Fibroblast of villous mesenchyme (primary cell): ENCODE results near the gene PCDH9. TPM values are rescaled to one million over a fixed set of nuclear protein-coding genes. Genes with fewer than 3 reads are reported as not detected.

ENCODE experiments used
- DNase-seq: peaks from one replicate; pipeline ENCODE4 v3.0.0-alpha.2; 2010; ENCODE audit warnings: low read depth
- H3K4me3 ChIP-seq: 2 replicates; pipeline ENCODE4 v1.5.1; 2011; ENCODE audit warnings: low read depth, mild to moderate bottlenecking, low read length
- CTCF ChIP-seq: IDR thresholded peaks from 2 replicates; pipeline ENCODE4 v1.5.1; 2012; ENCODE audit warnings: low read depth, mild to moderate bottlenecking, low read length; ENCODE audit not compliant: insufficient read depth
- total RNA-seq: library from RNA; depleted of rRNA; stranded (reverse); fragments of >200 nt; gene quantifications from 2 replicates; pipeline ENCODE4 v1.2.3, GENCODE V29; 2012

The PCDH9 gene
- total RNA-seq, 1 donor = 9.9 TPM

- no peak for DNase-seq
- no peak for TF ChIP-seq CTCF
- H3K4me3 ChIP-seq = no peak overlapping the region
Observed at GRCh38 chr13:66560991-66561390, 669.1 kb downstream of the PCDH9 start.

- no peak for DNase-seq
- no peak overlapping the region for H3K4me3 ChIP-seq
- no peak for TF ChIP-seq CTCF
Observed at GRCh38 chr13:66560189-66560588, 669.9 kb downstream of the PCDH9 start.

- no peak overlapping the region for H3K4me3 ChIP-seq
- no peak for DNase-seq
- TF ChIP-seq CTCF = no peak
Observed at GRCh38 chr13:66559093-66559492, 671.0 kb downstream of the PCDH9 start.

DNA sequence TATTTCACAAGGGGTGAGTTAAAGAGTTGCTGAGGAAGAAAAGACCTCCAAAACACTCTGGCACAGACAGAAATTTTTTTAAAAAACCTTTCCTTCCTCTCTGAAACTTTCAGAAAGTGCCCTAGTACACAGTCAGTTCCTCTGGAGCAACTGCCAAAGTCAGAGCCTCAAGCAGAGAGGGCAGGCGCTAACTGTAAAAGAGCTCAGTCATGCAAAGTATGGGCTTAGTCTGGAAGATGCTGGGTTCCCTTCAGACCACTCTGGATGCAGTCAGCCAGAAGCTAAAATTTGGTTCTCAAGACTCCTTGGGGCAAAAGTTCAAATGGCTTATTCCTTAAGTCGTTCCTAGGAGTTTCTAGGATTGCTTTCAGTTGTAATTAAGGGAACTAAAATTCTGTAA is 671.6 kb downstream of the PCDH9 start:
- DNase-seq = no peak
- TF ChIP-seq CTCF = no peak
- H3K4me3 ChIP-seq = no peak overlapping the region

- no peak overlapping the region for H3K4me3 ChIP-seq
- no peak for DNase-seq
- no peak for TF ChIP-seq CTCF
Observed at GRCh38 chr13:66557357-66557756, 672.8 kb downstream of the PCDH9 start.

- no peak overlapping the region for H3K4me3 ChIP-seq
- no peak for DNase-seq
- TF ChIP-seq CTCF = no peak
Observed at GRCh38 chr13:66556306-66556705, 673.8 kb downstream of the PCDH9 start.

DNA sequence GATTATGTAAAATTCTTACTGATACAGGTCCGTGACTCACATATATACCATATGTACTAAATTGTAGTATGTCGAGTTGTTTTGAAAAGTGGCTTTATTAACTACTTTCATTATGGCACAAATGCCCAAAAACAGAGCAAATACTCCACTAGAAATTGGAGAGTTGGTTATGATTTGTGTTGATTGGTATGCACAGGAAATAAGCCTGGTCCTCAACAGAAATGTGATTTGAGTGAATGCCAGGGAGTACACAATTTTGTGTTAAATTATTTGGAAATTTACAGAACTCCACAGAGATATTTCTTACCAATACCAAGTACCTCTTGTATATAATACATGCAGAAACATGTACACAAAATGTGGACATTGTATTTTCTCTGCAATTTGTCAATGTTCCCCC is 676.7 kb downstream of the PCDH9 start:
- TF ChIP-seq CTCF = no peak
- no peak for DNase-seq

More for the DNA sequence above, 676.7 kb downstream of the PCDH9 start:
- no peak overlapping the region for H3K4me3 ChIP-seq
